ENCODE measurements around the gene ITGAE. TPM values are rescaled to one million over a fixed set of nuclear protein-coding genes. Genes with fewer than 3 reads are reported as not detected.
"Not testable (repeated sequence)": the region's sequence is repeated elsewhere in the genome, so short reads cannot be mapped to it uniquely, and the experiment has no call there.

ITGAE gene
- total RNA-seq, 4 donors from 2014 or later: 8.3 to 13.9 (median 9.6) TPM

GRCh38 chr17:3794557-3795389, 6.2 kb downstream of the ITGAE start:
- no peak for TF ChIP-seq CTCF (IDR thresholded peaks at IDR 0.05)
- TF ChIP-seq POLR2A (IDR thresholded peaks at IDR 0.05): no peak
- 76 to 77% methylated on average over 25 to 26 of the region's 26 CpGs for WGBS, 2 donors
- H3K4me3 ChIP-seq (ENCODE audit: low read depth, poor library complexity, severe bottlenecking): no peak overlapping the region
- intact Hi-C loops (cut with DNase I; ENCODE audit: low total_unique reads): no loop called here
- no peak for DNase-seq (ENCODE audit: low spot score in 2 of 2)

GRCh38 chr17:3794152-3794551, 6.8 kb downstream of the ITGAE start:
- H3K4me3 ChIP-seq (ENCODE audit: low read depth, poor library complexity, severe bottlenecking); intact Hi-C loops (cut with DNase I; ENCODE audit: low total_unique reads); DNase-seq (ENCODE audit: low spot score in 2 of 2): not testable (repeated sequence)
- WGBS, 2 donors: 95% methylated on average over 9 of the region's 9 CpGs

- intact Hi-C loops (cut with DNase I; ENCODE audit: low total_unique reads); H3K4me3 ChIP-seq (ENCODE audit: low read depth, poor library complexity, severe bottlenecking); DNase-seq (ENCODE audit: low spot score in 2 of 2): not testable (repeated sequence)
- WGBS, 2 donors: 83 to 86% methylated on average over 7 of the region's 7 CpGs
Observed at GRCh38 chr17:3793258-3793657, 7.7 kb downstream of the ITGAE start.

- H3K4me3 ChIP-seq (ENCODE audit: low read depth, poor library complexity, severe bottlenecking): no peak overlapping the region
- DNase-seq (ENCODE audit: low spot score in 2 of 2): no peak
- 31 to 38% methylated on average over 6 of the region's 6 CpGs for WGBS, 2 donors
- intact Hi-C loops (cut with DNase I; ENCODE audit: low total_unique reads): no loop called here
- TF ChIP-seq CTCF (IDR thresholded peaks at IDR 0.05) (no peak), POLR2A (IDR thresholded peaks at IDR 0.05) (no peak)
Observed at GRCh38 chr17:3792481-3792880, 8.5 kb downstream of the ITGAE start.

GRCh38 chr17:3788200-3788599, 12.8 kb downstream of the ITGAE start:
- no peak overlapping the region for H3K4me3 ChIP-seq (ENCODE audit: low read depth, poor library complexity, severe bottlenecking)
- TF ChIP-seq CTCF (IDR thresholded peaks at IDR 0.05): no peak
- TF ChIP-seq POLR2A (IDR thresholded peaks at IDR 0.05): no peak
- DNase-seq (ENCODE audit: low spot score in 2 of 2): no peak
- 79 to 81% methylated on average over 2 of the region's 2 CpGs for WGBS, 2 donors
- intact Hi-C loops (cut with DNase I; ENCODE audit: low total_unique reads): no loop called here

- intact Hi-C loops (cut with DNase I; ENCODE audit: low total_unique reads); H3K4me3 ChIP-seq (ENCODE audit: low read depth, poor library complexity, severe bottlenecking); DNase-seq (ENCODE audit: low spot score in 2 of 2): not testable (repeated sequence)
- 86 to 87% methylated on average over 5 of the region's 5 CpGs for WGBS, 2 donors
Observed at GRCh38 chr17:3785323-3785722, 15.7 kb downstream of the ITGAE start.

- no peak for TF ChIP-seq CTCF (IDR thresholded peaks at IDR 0.05)
- no peak for TF ChIP-seq POLR2A (IDR thresholded peaks at IDR 0.05)
- WGBS, 2 donors: 59 to 67% methylated on average over 8 of the region's 8 CpGs
Observed at GRCh38 chr17:3782751-3783150, 18.2 kb downstream of the ITGAE start.

More at GRCh38 chr17:3782751-3783150, 18.2 kb downstream of the ITGAE start:
- no peak overlapping the region for H3K4me3 ChIP-seq (ENCODE audit: low read depth, poor library complexity, severe bottlenecking)
- no peak for DNase-seq (ENCODE audit: low spot score in 2 of 2)
- intact Hi-C loops (cut with DNase I; ENCODE audit: low total_unique reads): no loop called here

All from lower leg skin (tissue), 4 donors.